CD4-positive, alpha-beta T cell treated with Interleukin-6 at 100 ng/mL for 8 hours (primary cell): ENCODE results near the gene FLYWCH1.

ENCODE experiments used
- DNase-seq: peaks from one replicate; pipeline ENCODE4 v3.0.0-alpha.2; 2020; ENCODE audit warnings: mixed read lengths, low spot score

Gene FLYWCH1

GRCh38 chr16:2969545-2970521 is 58.1 kb downstream of the FLYWCH1 start:
- peak; percentile 43 for DNase-seq

GRCh38 chr16:2970563-2970962 is 58.8 kb downstream of the FLYWCH1 start:
- no peak for DNase-seq

GRCh38 chr16:2971134-2971984 is 59.6 kb downstream of the FLYWCH1 start:
- DNase-seq = no peak

DNA sequence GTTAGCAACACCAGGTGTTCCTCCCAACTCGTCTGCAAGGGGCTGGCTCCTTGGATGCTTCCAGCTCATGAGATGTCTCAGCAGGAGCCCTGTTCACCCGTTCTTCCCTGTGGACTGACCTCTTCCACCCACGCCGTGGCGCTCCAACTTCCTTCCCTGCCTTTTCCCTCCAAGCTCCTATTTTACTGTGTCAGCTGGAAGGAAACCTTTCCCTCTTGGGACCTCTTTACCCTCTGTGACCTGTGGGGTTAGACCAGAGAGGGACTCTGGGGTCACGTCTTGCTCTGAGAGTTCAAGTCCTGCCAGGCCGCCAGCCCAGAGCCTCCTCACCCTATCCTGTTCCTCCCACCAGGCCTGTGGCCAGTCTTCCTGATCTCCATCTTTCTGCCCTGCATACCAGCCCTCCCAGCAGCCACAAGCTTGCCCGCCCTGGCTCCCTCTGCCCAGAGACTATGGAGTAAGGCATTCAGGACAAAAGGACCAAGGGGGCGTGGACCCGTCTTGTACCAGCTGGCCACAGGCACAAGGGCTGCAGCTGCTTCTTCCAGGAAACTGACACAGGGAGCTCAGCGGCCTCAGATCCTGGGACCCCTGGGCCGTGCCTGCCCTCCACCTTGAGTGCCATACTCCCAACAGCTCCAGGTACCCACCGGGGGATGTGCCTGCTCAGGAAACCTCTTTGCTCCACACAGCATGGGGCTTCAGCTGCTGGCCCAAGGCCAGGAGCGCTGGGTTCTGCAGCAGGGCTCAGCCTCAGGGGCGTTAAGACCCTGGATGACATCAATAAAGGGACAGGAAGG is 60.5 kb downstream of the FLYWCH1 start:
- DNase-seq = no peak

DNA sequence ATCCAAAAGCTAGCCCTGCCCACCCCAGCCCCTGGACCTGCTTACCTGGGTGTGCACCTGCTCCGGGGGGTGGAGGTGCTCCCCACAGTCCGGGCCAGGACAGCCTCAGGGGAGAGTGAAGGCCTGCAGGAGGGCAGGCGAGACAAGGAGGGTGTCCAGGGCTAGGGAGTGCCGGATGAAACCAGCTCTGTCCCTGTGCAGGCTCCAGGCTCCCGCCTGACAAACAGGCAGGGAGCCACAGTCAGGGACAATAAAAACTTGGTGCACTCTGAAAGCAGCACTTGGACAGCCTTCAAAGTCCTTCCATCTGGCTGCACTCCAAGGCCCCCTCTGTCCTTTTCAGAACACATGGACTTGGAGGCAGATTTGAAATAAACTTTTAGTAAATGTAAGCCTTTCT is 61.4 kb downstream of the FLYWCH1 start:
- DNase-seq = no peak

GRCh38 chr16:2973605-2974318 is 62.0 kb downstream of the FLYWCH1 start:
- no peak for DNase-seq

GRCh38 chr16:2974319-2975056 is 62.8 kb downstream of the FLYWCH1 start:
- DNase-seq = no peak

GRCh38 chr16:2975161-2975795 is 63.5 kb downstream of the FLYWCH1 start:
- DNase-seq = no peak

DNA sequence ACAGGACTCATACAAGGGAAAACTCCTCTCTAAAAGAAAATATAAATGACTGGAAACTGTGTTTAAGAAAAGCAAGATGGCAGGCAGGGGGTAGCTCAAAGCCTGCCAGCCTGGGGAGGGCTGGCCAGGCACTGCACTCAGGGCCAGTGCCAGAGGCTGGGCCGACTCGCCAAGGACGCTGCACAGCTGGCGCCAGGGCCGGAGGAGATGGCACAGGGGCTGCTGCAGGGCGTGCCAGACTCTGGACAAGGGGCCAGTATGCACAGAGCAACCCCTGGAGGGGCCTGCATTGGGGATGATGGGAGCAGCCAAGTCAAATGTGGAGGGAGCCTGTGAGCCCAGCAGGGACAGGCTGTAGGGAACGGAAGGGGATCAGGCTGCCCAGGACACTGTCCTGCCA is 64.5 kb downstream of the FLYWCH1 start:
- DNase-seq = no peak

GRCh38 chr16:2976673-2977072 is 64.9 kb downstream of the FLYWCH1 start:
- no peak for DNase-seq

- no peak for DNase-seq
These were observed 65.7 kb downstream of the FLYWCH1 start for GRCh38 chr16:2977440-2977839.

DNA sequence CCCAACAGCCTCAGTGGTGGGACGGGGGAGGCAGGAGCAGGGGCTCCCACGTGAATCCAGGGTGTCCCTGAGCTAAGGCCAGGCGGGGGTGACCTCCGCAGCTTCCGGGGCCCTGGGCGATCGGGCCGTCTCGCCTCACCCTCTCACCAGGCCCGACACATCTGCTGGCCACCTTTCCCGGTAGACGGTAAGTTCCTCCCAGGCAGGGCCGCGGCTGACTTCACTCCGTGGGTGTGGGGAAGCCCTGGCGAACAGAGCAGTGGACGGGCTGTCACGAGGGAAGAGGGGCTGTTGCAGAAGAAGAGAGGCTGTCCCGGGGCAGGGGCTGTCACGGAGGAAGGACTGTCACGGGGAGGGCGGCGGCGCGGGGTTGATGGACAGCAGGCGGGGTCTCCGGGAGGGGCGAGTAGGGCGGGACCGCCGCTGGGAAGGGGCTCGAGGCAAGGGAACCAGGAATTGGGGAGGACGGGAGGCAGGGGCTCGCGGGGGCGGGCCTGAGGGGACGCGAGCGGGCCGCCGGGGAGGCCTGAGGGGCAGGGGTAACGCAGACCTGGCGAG is 68.0 kb downstream of the FLYWCH1 start:
- DNase-seq = no peak

DNA sequence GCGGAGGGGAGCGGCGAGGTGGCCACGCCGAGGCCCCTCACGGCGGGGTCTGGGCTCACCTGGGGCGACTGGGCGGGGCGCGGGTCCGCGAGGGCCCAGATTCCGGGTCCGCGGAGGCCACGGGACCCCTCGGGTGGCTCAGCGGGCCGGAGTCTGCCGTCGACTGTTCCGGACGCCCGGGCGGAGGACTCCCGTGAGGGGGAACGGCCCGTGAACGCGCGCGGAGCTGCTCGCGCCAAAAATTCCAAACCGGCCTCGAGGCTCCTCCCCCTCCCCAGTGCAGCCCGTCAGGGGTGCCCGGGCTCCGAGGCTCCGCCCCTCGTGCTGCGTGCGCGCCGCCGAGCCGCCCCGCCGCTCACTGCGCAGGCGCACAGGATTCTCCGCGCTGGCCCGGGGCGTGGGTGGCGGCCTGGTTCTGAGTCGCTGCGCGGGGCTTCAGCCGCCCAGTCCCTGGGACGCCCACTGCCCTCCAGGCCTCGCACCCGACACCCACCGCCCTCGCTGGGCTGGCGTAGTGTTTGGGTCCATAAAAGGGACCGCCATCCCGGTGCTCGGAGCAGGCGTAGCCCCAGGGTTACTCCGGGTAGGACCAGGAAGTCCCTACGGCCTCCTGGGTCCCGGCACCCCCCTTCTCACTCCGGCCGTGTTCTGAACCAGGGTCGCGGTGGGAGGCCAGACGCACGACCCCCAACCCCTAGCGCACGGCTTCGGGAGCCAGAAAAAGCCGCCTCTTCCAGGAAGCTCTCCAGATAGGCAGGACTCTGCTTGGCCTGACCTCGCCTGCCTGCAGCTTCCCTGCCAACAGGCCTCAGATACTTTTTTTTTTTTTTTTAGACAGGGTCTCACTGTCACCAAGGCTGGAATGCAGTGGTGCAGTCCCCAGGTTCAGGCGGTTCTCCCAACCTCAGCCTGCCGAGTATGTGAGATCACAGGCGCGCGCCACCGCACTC is 68.8 kb downstream of the FLYWCH1 start, which contains the start of gene PKMYT1:
TSS of gene PKMYT1 (minus strand) at position 220 of the 950 bp plus-strand sequence. CDS start 789 bp downstream, outside the sequence.
- DNase-seq = peak; percentile 91

GRCh38 chr16:2981177-2981898 is 69.6 kb downstream of the FLYWCH1 start:
- DNase-seq = no peak

- DNase-seq = no peak
These were observed 70.1 kb downstream of the FLYWCH1 start for GRCh38 chr16:2981899-2982250.

DNA sequence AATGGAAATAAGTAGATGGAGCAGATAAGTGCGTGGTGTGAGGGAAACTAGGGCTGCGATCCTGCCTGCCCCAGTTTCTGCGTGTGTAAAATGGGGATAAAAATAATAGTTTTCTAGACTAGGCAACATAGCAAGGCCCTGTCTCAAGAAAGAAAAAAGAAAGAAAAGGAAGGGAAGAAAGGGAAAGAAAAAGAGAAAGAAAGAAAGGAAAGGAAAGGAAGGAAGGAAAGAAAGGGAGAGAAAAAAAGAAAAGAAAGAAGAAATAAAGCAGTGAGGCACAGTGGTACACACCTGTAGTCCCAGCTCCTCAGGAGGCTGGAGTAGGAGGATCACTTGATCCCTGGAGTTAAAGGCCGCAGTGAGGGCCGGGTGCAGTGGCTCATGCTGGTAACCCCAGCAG is 70.7 kb downstream of the FLYWCH1 start:
- no peak for DNase-seq

- DNase-seq = peak; percentile 59
These were observed 72.0 kb downstream of the FLYWCH1 start for GRCh38 chr16:2983706-2984136.

DNA sequence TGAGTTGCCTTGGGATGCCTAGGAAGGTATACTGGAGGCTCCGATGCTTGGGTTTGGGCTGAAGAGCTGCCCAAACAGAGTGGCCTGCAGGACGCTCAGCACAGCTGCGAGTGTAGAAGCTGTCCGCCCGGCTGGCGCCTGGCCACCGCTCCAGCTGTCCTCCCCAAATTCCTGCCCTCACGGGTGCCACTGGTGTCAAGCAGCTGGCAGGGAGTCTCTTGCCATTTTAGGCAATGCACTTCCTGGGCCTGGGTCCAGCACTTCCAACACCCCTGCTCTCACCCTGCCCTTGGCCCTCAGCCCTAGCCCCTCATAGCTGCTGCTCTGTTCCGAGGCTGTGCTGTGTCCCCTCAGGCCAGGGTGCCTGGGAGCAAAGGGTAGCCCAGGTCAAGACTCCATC is 73.7 kb downstream of the FLYWCH1 start:
- DNase-seq = no peak
